HG03432 (cell line): ENCODE data around the gene PPP1R8.
"Not testable (repeated sequence)": the region's sequence is repeated elsewhere in the genome, so short reads cannot be mapped to it uniquely, and the experiment has no call there.

Experiments
- ATAC-seq: cut with Tn5 transposase; IDR thresholded peaks from one replicate; pipeline ENCODE4 v1.9.1; 2021; ENCODE audit warnings: mild to moderate bottlenecking, moderate library complexity; ENCODE audit not compliant: unreplicated experiment

The PPP1R8 gene

GRCh38 chr1:27831568-27832410 lies 1.2 kb downstream of the PPP1R8 start:
- no peak for ATAC-seq

- ATAC-seq, result no peak
These were observed 2.2 kb downstream of the PPP1R8 start for GRCh38 chr1:27832762-27833161.

- ATAC-seq, result no peak
These were observed 2.9 kb downstream of the PPP1R8 start for GRCh38 chr1:27833470-27833869.

DNA sequence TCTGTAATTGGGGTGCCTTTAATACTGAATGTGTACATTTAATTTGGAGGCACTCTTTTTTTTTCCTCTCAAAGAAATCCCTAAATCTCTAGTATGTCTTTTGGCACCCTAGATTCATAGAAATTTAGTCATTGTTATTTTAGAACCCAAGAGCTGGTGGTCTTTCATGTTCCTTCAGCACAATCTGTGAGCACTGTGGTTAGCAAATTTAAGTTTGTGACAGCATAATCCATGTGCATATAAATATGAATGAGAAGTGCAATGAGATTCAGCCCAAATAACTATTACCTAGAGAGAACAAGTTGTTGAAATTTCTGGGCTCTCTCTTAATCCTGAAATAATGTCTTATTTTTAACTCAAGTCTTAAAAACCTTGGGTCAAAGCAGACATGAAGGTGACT lies 4.5 kb downstream of the PPP1R8 start:
- ATAC-seq, result no peak

- no peak for ATAC-seq
These were observed 4.9 kb downstream of the PPP1R8 start for GRCh38 chr1:27835501-27835900.

GRCh38 chr1:27849951-27850350 lies 19.4 kb downstream of the PPP1R8 start:
- no peak for ATAC-seq

- ATAC-seq, result no peak
These were observed 24.5 kb downstream of the PPP1R8 start for GRCh38 chr1:27855085-27855484.

- no peak for ATAC-seq
These were observed 26.2 kb downstream of the PPP1R8 start for GRCh38 chr1:27856561-27857343.

DNA sequence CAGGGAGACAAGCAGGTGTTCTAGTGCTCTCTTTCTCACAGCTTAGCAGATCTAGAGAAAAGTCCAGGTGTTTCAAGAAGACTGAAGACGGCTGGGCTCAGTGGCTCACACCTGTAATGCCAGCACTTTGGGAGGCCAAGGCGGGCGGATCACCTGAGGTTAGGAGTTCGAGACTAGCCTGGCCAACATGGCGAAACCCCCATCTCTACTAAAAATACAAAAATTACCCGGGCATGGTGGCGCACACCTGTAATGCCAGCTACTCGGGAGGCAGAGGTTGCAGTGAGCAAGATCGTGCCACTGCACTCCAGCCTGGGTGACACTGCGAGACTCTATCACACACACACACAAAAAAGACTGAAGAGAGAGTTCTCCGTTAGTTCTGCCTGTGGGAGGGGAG lies 27.0 kb downstream of the PPP1R8 start:
- not testable (repeated sequence) for ATAC-seq

DNA sequence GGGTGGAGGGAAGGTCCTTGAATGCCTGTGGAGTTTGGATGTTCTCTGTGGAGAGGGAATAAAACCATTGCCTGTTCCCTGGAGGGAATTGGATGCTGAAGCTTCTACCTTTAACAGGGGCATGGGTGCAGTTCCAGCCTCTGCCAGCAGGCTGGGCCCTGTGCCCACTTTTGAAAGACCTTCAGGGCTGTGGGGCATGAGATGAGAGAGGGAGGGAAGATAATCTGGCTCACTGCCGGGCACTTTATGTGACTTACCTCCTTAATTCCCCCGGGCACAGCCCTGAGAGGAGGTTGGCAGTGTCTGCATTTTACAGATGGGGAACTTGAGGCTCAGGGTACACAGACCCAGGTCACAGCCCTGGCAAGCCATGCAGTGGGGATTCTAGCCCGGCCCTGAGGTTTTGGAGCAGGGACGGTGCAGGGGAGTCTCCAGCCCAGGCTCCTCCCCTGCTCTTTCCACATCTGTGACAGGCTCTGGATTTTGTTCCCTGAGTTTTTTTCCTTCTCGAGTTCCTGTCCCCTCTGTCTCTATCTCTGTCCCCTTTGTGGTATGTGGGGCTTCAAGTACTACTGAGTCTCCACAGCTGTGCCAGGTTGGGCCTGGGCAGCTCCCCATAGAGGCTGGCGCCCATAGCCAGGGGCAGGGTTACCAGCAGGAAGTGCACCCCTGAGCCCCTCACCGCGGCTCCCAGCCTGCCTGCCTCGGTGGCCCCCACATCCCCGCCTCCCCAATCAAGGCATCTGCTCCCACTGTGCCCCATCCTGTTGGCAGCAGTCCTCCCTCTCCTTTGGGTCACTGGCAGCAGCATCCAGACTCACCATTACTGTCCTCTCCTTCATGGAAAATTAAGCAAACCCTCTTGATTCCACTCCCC lies 27.7 kb downstream of the PPP1R8 start:
- ATAC-seq, result peak; percentile 62

DNA sequence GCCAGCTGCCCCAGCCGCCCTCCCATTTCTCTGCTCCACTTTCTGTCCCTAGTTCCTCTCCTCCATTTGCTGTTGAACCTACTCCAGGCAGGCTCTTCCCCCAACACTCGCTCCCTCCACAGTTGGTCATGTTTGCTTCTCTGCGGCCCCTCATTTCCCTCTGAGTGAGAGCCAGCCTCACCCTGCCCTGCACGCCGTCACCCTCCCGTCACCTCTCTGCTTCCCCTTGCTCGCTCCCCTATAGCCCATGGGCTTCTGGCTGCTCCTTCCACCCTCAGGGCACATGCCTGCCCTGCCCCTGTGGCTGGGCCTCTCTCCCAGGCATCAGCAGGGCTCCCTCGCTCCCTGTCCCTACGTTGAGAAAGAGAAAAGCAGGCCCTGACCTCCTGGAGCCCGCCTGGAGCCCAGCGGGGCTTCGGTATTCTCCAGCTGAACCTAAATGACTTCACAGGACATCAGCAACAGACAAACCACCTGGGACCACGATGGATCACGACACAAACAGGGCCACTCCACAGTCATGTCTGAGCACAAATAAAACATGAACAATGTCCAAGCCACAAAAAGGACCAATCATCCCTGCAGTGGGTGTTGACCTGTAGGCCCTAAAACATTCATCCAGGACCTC lies 28.5 kb downstream of the PPP1R8 start:
- no peak for ATAC-seq

GRCh38 chr1:27861436-27861835 lies 30.9 kb downstream of the PPP1R8 start:
- no peak for ATAC-seq

- no peak for ATAC-seq
These were observed 31.4 kb downstream of the PPP1R8 start for GRCh38 chr1:27862004-27862403.

DNA sequence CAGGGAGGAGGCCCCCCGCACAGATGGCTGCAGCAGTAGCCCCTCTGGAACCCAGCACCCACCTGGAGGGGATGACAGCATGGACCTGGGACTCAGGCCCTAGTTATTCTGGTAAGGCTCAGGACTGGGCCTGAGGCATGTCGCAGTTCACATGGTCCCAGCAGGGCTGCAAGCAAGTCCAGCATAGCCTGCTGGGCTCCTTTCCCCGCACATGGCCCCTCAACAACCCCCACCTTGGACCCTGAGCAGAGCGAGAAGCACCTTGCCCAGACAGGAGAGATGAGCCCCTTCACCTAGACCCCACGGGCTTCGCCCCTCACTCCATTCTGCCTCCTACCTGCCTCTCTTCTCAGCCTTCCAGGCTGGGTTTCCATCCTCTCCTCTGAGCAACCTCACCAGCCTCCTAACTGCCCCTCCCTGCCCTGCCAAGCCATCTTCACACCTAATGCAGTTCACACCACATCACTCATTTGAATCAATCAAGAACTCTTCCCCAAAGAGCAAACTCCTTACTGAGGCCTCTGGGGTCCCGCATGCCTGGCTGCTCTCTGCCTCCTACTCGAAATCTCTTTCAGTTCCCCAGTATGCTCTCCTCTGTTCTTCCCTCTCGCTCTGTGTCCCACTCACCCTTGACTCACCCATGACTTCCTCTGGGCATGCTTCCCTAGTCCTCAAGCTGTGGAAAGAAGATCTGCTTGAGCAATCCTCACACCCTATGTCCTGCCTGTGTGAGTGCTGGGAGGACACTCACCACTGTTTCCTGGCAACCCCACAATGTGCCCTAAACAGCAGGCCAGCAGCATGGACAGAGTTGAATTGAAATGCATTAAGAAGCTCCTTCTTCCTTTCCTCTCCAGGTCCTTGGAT lies 32.3 kb downstream of the PPP1R8 start:
- ATAC-seq, result peak; percentile 49

DNA sequence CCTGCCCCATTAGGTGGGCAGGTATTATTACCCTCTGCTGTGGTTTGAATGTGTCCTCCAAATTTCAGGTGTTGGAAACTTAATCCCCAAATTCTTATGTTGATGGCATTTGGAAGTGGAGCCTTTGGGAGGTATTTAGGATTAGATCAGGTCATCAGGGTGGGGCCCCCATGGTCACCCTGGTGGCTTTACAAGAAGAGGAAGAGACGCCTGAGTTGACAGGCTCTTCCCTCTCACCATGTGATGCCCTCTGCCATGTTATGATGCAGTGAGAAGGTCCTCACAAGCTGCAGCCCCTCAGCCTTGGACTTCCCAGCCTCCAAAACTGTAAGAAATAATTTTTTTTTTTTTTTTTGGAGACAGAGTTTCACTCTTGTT lies 32.9 kb downstream of the PPP1R8 start:
- ATAC-seq, result no peak

- no peak for ATAC-seq
These were observed 33.8 kb downstream of the PPP1R8 start for GRCh38 chr1:27864264-27864895.

DNA sequence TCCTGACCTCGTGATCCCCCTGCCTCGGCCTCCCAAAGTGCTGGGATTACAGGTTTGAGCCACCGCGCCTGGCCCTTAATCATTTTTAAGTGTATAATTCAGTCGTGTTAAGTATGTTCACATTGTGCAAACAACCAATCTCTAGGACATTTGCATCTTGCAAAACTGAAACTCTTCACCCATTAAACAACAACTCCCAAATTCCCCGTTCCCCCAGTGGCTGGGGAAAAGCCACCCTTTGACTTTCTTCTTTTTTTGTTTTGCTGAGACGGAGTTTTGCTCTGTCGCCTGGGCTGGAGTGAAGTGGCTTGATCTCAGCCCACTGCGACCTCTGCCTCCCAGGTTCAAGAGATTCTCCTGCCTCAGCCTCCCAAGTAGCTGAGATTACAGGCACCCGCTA lies 35.2 kb downstream of the PPP1R8 start:
- ATAC-seq, result no peak

- ATAC-seq, result no peak
These were observed 38.0 kb downstream of the PPP1R8 start for GRCh38 chr1:27868556-27868931.

DNA sequence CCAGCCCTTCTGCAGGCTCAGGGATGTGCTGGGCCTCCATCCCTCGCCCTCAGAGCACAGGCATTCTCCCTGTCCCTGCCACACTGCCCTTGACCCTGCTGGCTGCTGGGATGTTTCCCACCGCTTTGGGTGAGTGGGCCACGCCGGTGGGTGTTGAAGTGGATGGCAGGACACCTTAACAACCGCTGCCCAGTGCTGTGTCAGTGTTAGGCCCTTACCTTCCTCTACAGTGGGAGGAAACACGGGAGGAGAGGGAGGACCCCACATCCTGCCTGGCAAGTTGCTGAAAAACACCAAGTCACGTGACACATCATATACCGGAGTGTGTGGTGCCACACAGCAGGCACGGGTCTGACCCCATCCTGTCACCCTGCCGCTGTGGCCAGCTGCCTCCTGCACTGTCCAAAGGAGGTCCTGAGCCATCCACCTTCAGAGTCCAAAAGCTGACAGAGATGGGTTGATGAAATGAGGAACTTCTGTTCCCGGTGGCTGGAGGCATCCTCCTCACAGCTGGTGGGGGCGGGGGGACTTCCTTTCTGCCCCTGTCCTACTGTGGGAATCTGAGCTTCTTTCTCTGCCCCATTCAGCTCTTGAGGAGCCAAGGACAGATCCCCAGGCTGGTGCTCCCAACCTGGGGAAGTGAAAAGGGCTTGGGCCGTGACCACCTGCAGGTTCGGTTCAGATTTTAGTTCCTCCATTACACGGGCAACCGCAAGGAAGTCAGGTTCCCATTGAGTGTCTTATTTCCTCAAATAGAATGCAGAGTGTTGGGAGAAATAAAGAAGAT lies 38.5 kb downstream of the PPP1R8 start:
- peak; percentile 38 for ATAC-seq
